Parietal lobe (tissue), 1 donor: ENCODE measurements around the gene XCL2. TPM values are rescaled to one million over a fixed set of nuclear protein-coding genes. Genes with fewer than 3 reads are reported as not detected.

Experiments
- total RNA-seq: library from RNA; depleted of rRNA; stranded (reverse); fragments of >200 nt; gene quantifications from one replicate; pipeline ENCODE4 v1.2.3, GENCODE V29; 2014

Gene XCL2, protein sequence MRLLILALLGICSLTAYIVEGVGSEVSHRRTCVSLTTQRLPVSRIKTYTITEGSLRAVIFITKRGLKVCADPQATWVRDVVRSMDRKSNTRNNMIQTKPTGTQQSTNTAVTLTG
- total RNA-seq = not detected

GRCh38 chr1:168543840-168544498 lies at the start of gene XCL2:
Gene XCL2 (minus strand): TSS chr1:168543997. CDS start chr1:168543964, 33 bp downstream.

GRCh38 chr1:168576245-168576688 lies 32.5 kb upstream of the XCL2 start, which contains the start of gene XCL1:
Gene XCL1 (plus strand): TSS chr1:168576605. CDS start chr1:168576638, 33 bp downstream.

Other genes starting within 250 kb of the XCL2 start
- not detected for gene XCL1, start 32.6 kb upstream of the XCL2 start, total RNA-seq
- gene DPT, start 185.2 kb upstream of the XCL2 start, total RNA-seq = not detected